Left ventricle myocardium inferior (tissue), 1 donor: ENCODE results near the gene NAA38. TPM values are rescaled to one million over a fixed set of nuclear protein-coding genes. Genes with fewer than 3 reads are reported as not detected.

Experiments
- DNase-seq: peaks from one replicate; pipeline ENCODE4 v3.0.0-alpha.2; 2020
- H3K27ac ChIP-seq: fragments of 200-600 bp; replicated peaks from 2 replicates; pipeline ENCODE4 v1.8.0; 2021
- H3K27me3 ChIP-seq: fragments of 200-600 bp; 2 replicates; pipeline ENCODE4 v1.8.0; 2021; ENCODE audit warnings: low read depth
- H3K36me3 ChIP-seq: fragments of 200-600 bp; 2 replicates; pipeline ENCODE4 v1.8.0; 2021
- H3K4me1 ChIP-seq: fragments of 200-600 bp; 2 replicates; pipeline ENCODE4 v1.8.0; 2021
- H3K4me3 ChIP-seq: fragments of 200-600 bp; 2 replicates; pipeline ENCODE4 v1.8.0; 2021; ENCODE audit warnings: mild to moderate bottlenecking, moderate library complexity
- H3K9me3 ChIP-seq: fragments of 200-600 bp; replicated peaks from 2 replicates; pipeline ENCODE4 v1.8.0; 2021
- intact Hi-C: fragments of 100-400 bp; cut with micrococcal nuclease; formaldehyde crosslinking; loops from one replicate; pipeline ENCODE4 v1.11.0; 2022
- total RNA-seq: library from RNA; stranded (reverse); fragmentation: NEBNext Ultra II Directional; extraction: Animal tissue kit (Norgen Biotek cat#: 25700); gene quantifications from one replicate; pipeline ENCODE4 v1.2.1, GENCODE V29; 2021
- TF ChIP-seq, protein P1 (sequence below): fragments of 200-600 bp; IDR thresholded peaks from 2 replicates; pipeline ENCODE4 v1.8.0; 2021; ENCODE audit warnings: antibody characterized with exemption, mild to moderate bottlenecking, borderline replicate concordance
- donor health status: DM: no; HTN: yes; CAD: no; lungs with severe emphysema.

NAA38 gene
- total RNA-seq, 1 donor from 2014 or later = 89.8 TPM

DNA sequence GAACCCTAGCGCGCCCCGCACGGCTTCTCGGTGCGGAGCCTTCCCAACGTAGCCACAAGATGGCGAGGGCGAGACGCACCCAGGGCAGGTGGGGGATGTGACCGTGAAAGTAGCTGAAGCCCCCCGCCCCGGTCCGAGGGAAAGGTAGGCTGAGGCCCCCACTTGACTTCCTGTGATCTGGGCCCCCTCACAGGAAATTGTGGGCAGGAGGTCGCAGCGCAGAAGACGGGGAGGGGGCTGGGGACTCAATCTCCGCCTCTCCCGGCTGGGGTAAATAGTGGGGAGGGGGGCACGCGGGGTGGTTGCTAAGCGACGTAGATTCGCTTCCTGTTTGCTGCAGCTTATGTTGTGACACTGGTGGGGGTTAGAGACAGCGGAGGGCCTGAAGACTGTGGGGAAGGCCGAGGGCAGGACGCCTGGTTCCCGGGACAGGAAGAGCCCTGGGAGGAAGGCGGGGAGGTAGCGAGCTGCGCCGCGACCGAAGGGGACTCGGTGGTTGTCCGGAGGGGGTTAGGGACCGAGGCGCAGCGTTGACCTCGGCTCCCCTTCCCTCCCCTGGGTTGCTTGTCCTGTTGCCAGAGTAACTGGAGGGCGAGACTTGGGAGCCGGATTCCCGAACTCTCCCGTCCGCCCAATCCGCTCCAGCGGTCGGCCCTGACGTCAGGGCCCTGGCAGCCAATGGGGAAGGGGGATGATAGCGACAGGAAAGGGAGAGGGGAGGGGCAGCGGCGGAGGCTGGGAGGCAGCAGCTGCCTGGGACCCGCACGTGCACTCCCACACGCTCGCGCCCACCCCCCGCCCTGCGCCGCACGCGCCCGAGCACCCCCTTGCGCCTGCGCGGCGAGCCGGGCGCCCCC is 22.2 kb downstream of the NAA38 start:
- H3K27ac ChIP-seq = peak overlapping the region; percentile 99
- H3K36me3 ChIP-seq = no peaks in the 10 kb centered on the region
- no peaks in the 10 kb centered on the region for H3K9me3 ChIP-seq
- H3K4me3 ChIP-seq = peak overlapping the region; percentile 88
- H3K27me3 ChIP-seq = no peaks in the 10 kb centered on the region
- DNase-seq = peak; percentile 98
- peaks cover 66% of the 10 kb centered on the region for H3K4me1 ChIP-seq
- intact Hi-C loops = no loop called here
- TF ChIP-seq, protein P1, sequence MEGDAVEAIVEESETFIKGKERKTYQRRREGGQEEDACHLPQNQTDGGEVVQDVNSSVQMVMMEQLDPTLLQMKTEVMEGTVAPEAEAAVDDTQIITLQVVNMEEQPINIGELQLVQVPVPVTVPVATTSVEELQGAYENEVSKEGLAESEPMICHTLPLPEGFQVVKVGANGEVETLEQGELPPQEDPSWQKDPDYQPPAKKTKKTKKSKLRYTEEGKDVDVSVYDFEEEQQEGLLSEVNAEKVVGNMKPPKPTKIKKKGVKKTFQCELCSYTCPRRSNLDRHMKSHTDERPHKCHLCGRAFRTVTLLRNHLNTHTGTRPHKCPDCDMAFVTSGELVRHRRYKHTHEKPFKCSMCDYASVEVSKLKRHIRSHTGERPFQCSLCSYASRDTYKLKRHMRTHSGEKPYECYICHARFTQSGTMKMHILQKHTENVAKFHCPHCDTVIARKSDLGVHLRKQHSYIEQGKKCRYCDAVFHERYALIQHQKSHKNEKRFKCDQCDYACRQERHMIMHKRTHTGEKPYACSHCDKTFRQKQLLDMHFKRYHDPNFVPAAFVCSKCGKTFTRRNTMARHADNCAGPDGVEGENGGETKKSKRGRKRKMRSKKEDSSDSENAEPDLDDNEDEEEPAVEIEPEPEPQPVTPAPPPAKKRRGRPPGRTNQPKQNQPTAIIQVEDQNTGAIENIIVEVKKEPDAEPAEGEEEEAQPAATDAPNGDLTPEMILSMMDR = peak; percentile 82

DNA sequence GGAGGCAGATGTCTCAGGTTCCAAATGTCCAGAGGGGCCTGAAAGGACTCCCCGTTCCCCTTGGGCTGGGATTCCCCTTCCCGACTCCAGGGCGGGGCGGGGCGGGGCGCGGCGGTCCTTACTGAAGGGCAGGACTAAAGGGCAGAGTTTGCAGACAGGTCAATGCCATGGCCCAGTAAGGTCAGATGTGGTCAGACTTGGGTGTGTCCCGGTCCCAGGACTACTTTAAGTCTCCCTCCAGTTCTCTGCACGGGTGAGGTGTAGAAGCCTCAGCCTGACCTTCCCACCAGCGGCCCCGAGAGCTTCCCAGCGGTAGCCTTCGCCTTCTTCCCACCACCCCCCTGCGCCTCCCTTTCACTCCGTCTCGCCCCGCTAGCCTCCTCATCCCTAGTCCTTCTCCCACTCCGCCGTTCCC is 22.8 kb downstream of the NAA38 start:
- Histone ChIP-seq H3K27ac (peak overlapping the region; percentile 99), H3K4me1 (peaks cover 59% of the 10 kb centered on the region), H3K4me3 (peak overlapping the region; percentile 88), H3K9me3 (no peaks in the 10 kb centered on the region), H3K36me3 (no peaks in the 10 kb centered on the region), H3K27me3 (peaks cover under 1% of the 10 kb centered on the region)
- TF ChIP-seq, protein P1 = no peak
- peak; percentile 76 for DNase-seq
- intact Hi-C loops = no loop called here

DNA sequence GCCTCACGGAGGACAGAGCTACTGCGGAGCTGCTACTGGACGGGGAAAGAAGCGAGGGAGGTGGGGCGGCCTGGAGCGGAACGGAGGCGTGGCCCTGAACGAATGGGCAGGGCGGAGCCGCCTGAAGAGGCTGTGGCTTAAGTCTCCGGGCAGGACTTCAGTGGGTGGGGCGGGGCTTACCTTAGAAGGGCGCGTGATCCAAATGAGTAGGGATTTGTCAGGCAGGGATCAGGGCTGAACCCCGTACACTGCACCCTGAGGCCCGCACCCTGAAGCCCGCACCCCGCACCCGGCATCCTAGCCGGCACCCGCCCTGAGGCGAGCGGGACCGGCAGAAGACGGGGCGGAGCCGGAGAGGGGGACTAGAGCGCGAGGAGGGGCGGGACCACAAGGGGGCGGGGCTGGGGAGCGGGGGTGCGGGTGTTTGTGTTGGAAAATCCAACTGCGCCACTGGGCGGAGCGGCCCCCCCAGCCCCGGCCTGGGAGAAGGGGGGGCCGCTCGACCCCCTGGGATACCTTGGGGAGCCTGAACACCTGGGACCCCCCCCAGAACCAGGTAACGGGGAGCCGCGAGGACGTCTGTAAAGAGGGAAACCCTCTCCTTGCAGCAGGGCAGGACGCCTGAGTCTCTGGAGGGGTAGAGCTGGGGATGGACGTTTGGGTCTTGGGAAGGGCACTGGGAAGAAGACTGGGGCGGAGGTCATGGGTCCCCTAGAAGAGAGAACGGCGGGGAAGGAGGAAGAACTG is 23.4 kb downstream of the NAA38 start, which contains the start of gene KDM6B:
TSS of gene KDM6B (plus strand) at position 423 of the 747 bp plus-strand sequence. CDS start 11,338 bp downstream, outside the sequence.
- peak within 1 kb of the TSS; percentile 88 for H3K4me3 ChIP-seq
- intact Hi-C loops = no loop called here
- H3K9me3 ChIP-seq = no peaks in the 10 kb centered on the region
- TF ChIP-seq, protein P1 = no peak
- H3K27ac ChIP-seq = peak within 1 kb of the TSS; percentile 99
- H3K36me3 ChIP-seq = no peaks in the 10 kb centered on the region
- DNase-seq = peak; percentile 95
- H3K4me1 ChIP-seq = peaks cover 53% of the 10 kb centered on the region
- peaks cover 7% of the 10 kb centered on the region for H3K27me3 ChIP-seq

DNA sequence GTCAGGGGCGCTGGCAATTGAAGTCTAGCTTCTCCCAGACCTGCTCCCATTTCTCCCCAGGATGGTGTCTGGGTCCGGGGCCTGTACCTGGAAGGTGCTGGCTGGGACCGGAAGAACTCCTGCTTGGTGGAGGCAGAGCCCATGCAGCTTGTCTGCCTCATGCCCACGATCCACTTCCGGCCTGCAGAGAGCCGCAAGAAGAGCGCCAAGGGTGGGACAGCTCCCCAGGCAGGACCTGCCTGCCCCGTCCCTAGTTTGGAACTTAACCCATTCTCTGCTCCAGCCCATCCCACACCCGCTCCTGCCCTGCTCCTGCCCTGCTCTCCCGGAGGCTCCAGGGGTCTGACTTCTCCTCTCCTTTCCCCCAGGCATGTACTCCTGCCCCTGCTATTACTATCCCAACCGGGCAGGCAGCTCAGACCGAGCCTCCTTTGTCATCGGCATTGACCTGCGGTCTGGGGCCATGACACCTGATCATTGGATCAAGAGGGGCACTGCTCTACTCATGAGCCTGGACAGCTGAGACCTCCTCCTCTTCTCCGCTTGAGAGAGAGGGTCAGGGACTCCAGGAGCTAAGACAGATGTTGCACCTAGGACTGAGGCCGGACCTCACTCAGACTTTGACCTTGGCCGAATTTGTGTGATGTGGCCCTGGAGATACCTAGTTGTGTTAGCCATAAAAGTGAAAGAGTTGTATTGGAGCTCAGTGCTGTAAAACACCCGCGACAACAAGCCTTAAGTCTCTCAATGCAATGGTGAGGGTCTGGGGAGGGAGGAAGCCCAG is 24.2 kb downstream of the NAA38 start:
- Histone ChIP-seq H3K4me1 (peaks cover 46% of the 10 kb centered on the region), H3K9me3 (no peaks in the 10 kb centered on the region), H3K27ac (peak overlapping the region; percentile 99), H3K4me3 (peak overlapping the region; percentile 88), H3K27me3 (peaks cover 8% of the 10 kb centered on the region), H3K36me3 (no peaks in the 10 kb centered on the region)
- DNase-seq = no peak
- intact Hi-C loops = no loop called here
- TF ChIP-seq, protein P1 = no peak

DNA sequence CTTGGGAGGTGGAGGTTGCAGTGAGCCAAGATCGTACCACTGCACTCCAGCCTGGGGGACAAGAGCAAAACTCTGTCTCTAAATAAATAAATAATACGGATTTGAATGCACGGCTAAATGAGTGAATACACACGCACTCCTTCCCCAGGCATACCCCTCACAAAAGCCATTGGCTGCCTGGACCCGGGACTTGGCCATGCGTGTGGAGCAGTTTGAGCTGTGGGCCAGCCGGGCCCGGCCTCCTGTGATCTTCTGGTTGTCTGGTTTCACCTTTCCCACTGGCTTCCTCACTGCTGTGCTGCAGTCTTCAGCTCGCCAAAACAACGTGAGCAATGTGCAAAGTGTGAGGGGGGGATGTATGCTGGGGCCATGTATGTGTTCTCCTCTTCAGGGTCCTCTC is 24.9 kb downstream of the NAA38 start:
- Histone ChIP-seq H3K9me3 (no peaks in the 10 kb centered on the region), H3K4me1 (peaks cover 41% of the 10 kb centered on the region), H3K36me3 (no peaks in the 10 kb centered on the region), H3K27ac (no peak overlapping the region), H3K27me3 (peaks cover 14% of the 10 kb centered on the region), H3K4me3 (no peak overlapping the region)
- TF ChIP-seq, protein P1 = no peak
- no peak for DNase-seq
- intact Hi-C loops = no loop called here
